ENCODE results near the gene SCT.
"Not testable (repeated sequence)": the region's sequence is repeated elsewhere in the genome, so short reads cannot be mapped to it uniquely, and the experiment has no call there.

- TF ChIP-seq ZFX (IDR thresholded peaks at IDR 0.05); CTCF (conservative IDR thresholded peaks at IDR 0.05): not testable (repeated sequence)
Measured at GRCh38 chr11:647672-648158, 20.7 kb upstream of the SCT start.
